Measurements from ENCODE around the gene VPS13D.

- no peak for TF ChIP-seq CTCF (IDR thresholded peaks at IDR 0.05 in 2 of 3, conservative IDR thresholded peaks at IDR 0.05 in 1 of 3; ENCODE audit: borderline replicate concordance in 1 of 3, insufficient read depth in 1 of 3, low read depth in 2 of 3, low read length in 2 of 3)
- no peak for TF ChIP-seq ZNF274 (IDR thresholded peaks at IDR 0.05; ENCODE audit: low read depth, low read length)
- no peak for TF ChIP-seq EGR1 (IDR thresholded peaks at IDR 0.05; ENCODE audit: low read depth)
- TF ChIP-seq POLR2AphosphoS5 (IDR thresholded peaks at IDR 0.05; ENCODE audit: low read depth, low read length) = no peak
- TF ChIP-seq EZH2 (IDR thresholded peaks at IDR 0.05) = no peak
- TF ChIP-seq SP1 (IDR thresholded peaks at IDR 0.05; ENCODE audit: low read depth) = no peak
- TF ChIP-seq REST (IDR thresholded peaks at IDR 0.05; ENCODE audit: low read depth) = no peak
- no peak for TF ChIP-seq POLR2A (IDR thresholded peaks at IDR 0.05; ENCODE audit: borderline replicate concordance, extremely low read depth, insufficient read depth, insufficient read length)
- TF ChIP-seq ZBTB33 (IDR thresholded peaks at IDR 0.05; ENCODE audit: extremely low read depth, insufficient replicate concordance, low read length) = no peak
These were observed 275.9 kb downstream of the VPS13D start for GRCh38 chr1:12505639-12506280.

All from HCT116 (cell line).